ENCODE data around the gene MAST4.

MAST4 gene

DNA sequence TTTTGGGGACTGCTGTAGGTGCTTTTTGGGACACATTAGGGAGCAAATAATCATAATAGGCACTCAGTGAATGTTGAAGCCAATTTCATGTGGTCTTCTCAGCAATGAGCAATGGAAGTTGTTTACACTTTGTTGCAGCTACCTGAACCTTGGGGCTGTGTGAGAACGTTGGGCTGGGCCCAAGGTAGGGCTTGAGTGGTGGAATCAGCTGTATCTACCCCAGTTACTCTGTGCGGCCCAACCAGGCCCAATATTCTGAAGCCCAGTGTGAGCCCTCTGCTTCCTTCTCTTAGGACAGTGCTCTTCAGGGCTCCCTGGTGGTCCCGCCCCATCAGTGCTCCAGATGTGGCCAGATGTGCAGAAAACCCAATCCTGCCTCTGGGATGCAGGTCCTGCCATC lies 38.4 kb downstream of the MAST4 start:
- FAIRE-seq (no peak), DNase-seq (ENCODE audit: insufficient read length, low spot score) (no peak)
- TF ChIP-seq POU2F2 (IDR thresholded peaks at IDR 0.05; ENCODE audit: low read depth, low read length) (no peak), PAX5 (IDR thresholded peaks at IDR 0.05; ENCODE audit: insufficient read depth, low read length, severe bottlenecking) (no peak), TAF1 (IDR thresholded peaks at IDR 0.05; ENCODE audit: low read depth, low read length) (no peak), POLR2AphosphoS5 (IDR thresholded peaks at IDR 0.05; ENCODE audit: low read depth, low read length) (no peak), POLR2A (IDR thresholded peaks at IDR 0.05; ENCODE audit: low read depth, low read length) (no peak), SPI1 (IDR thresholded peaks at IDR 0.05; ENCODE audit: low read depth, low read length) (no peak)

DNA sequence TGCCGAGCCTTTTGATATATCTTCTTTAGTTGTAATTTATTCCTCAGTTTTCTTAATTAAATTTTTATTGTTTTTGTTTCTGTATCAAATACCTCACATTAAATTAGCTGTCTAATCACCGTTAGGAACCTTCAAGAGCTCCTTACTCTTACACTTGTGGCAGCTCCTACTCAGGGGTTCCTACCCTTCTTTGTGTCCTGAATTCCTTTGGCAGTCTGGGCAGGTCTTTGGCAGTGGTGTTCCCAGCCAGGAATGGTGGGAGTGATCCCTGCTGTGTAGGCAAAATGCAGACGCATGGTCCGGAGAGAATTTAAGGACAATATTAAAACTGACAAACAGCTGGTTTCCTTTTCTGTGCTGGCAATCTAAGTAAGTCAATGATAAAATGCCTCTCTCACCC lies 41.8 kb downstream of the MAST4 start:
- DNase-seq (ENCODE audit: insufficient read length, low spot score) (no peak), FAIRE-seq (no peak)
- TF ChIP-seq POLR2A (IDR thresholded peaks at IDR 0.05; ENCODE audit: low read depth, low read length), result no peak
- TF ChIP-seq POU2F2 (IDR thresholded peaks at IDR 0.05; ENCODE audit: low read depth, low read length), result no peak
- TF ChIP-seq POLR2AphosphoS5 (IDR thresholded peaks at IDR 0.05; ENCODE audit: low read depth, low read length), result no peak
- TF ChIP-seq TAF1 (IDR thresholded peaks at IDR 0.05; ENCODE audit: low read depth, low read length), result no peak
- no peak for TF ChIP-seq SPI1 (IDR thresholded peaks at IDR 0.05; ENCODE audit: low read depth, low read length)
- no peak for TF ChIP-seq PAX5 (IDR thresholded peaks at IDR 0.05; ENCODE audit: insufficient read depth, low read length, severe bottlenecking)

DNA sequence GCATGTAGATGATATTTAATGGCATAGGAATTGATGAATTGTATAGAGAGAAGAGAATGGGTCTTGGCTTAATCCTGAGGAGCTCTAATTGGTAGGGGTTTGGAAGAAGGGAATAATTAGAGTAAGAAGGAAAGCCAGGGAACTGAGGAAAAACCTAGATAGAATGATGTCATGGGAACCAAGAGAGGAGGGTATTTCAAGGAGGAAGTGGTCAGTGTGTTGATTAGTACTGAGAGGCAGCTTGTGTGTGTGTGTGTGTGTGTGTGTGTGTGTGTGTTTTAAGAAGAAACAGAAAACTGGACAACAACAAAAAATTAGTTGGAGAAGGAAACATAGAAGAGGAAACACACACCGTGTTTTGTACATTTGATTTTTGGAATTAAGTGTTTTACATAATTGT lies 42.8 kb downstream of the MAST4 start:
- DNase-seq (ENCODE audit: insufficient read length, low spot score) (no peak), FAIRE-seq (no peak)
- TF ChIP-seq POU2F2 (IDR thresholded peaks at IDR 0.05; ENCODE audit: low read depth, low read length), result no peak
- no peak for TF ChIP-seq POLR2A (IDR thresholded peaks at IDR 0.05; ENCODE audit: low read depth, low read length)
- peak; percentile 84 for TF ChIP-seq SPI1 (IDR thresholded peaks at IDR 0.05; ENCODE audit: low read depth, low read length)

- FAIRE-seq, result no peak
- TF ChIP-seq POLR2A (IDR thresholded peaks at IDR 0.05; ENCODE audit: low read depth, low read length) (no peak), TAF1 (IDR thresholded peaks at IDR 0.05; ENCODE audit: low read depth, low read length) (no peak), SPI1 (IDR thresholded peaks at IDR 0.05; ENCODE audit: low read depth, low read length) (no peak), POLR2AphosphoS5 (IDR thresholded peaks at IDR 0.05; ENCODE audit: low read depth, low read length) (no peak), POU2F2 (IDR thresholded peaks at IDR 0.05; ENCODE audit: low read depth, low read length) (no peak), PAX5 (IDR thresholded peaks at IDR 0.05; ENCODE audit: insufficient read depth, low read length, severe bottlenecking) (no peak)
Observed at GRCh38 chr5:66642538-66642937, 46.3 kb downstream of the MAST4 start.

GRCh38 chr5:66643387-66643786 lies 47.2 kb downstream of the MAST4 start:
- TF ChIP-seq TAF1 (IDR thresholded peaks at IDR 0.05; ENCODE audit: low read depth, low read length) (no peak), POU2F2 (IDR thresholded peaks at IDR 0.05; ENCODE audit: low read depth, low read length) (no peak), PAX5 (IDR thresholded peaks at IDR 0.05; ENCODE audit: insufficient read depth, low read length, severe bottlenecking) (no peak), POLR2AphosphoS5 (IDR thresholded peaks at IDR 0.05; ENCODE audit: low read depth, low read length) (no peak), SPI1 (IDR thresholded peaks at IDR 0.05; ENCODE audit: low read depth, low read length) (no peak), POLR2A (IDR thresholded peaks at IDR 0.05; ENCODE audit: low read depth, low read length) (no peak)
- FAIRE-seq, result no peak
- no peak for DNase-seq (ENCODE audit: insufficient read length, low spot score)

More at GRCh38 chr5:66642538-66642937, 46.3 kb downstream of the MAST4 start:
- DNase-seq (ENCODE audit: insufficient read length, low spot score), result no peak

GRCh38 chr5:66644111-66644510 lies 47.9 kb downstream of the MAST4 start:
- FAIRE-seq (no peak), DNase-seq (ENCODE audit: insufficient read length, low spot score) (no peak)
- TF ChIP-seq POLR2A (IDR thresholded peaks at IDR 0.05; ENCODE audit: low read depth, low read length) (no peak), PAX5 (IDR thresholded peaks at IDR 0.05; ENCODE audit: insufficient read depth, low read length, severe bottlenecking) (no peak), POLR2AphosphoS5 (IDR thresholded peaks at IDR 0.05; ENCODE audit: low read depth, low read length) (no peak), POU2F2 (IDR thresholded peaks at IDR 0.05; ENCODE audit: low read depth, low read length) (no peak), SPI1 (IDR thresholded peaks at IDR 0.05; ENCODE audit: low read depth, low read length) (no peak), TAF1 (IDR thresholded peaks at IDR 0.05; ENCODE audit: low read depth, low read length) (no peak)

GRCh38 chr5:66645039-66645438 lies 48.8 kb downstream of the MAST4 start:
- FAIRE-seq (no peak), DNase-seq (ENCODE audit: insufficient read length, low spot score) (no peak)
- TF ChIP-seq POU2F2 (IDR thresholded peaks at IDR 0.05; ENCODE audit: low read depth, low read length) (no peak), PAX5 (IDR thresholded peaks at IDR 0.05; ENCODE audit: insufficient read depth, low read length, severe bottlenecking) (no peak), SPI1 (IDR thresholded peaks at IDR 0.05; ENCODE audit: low read depth, low read length) (no peak)

DNA sequence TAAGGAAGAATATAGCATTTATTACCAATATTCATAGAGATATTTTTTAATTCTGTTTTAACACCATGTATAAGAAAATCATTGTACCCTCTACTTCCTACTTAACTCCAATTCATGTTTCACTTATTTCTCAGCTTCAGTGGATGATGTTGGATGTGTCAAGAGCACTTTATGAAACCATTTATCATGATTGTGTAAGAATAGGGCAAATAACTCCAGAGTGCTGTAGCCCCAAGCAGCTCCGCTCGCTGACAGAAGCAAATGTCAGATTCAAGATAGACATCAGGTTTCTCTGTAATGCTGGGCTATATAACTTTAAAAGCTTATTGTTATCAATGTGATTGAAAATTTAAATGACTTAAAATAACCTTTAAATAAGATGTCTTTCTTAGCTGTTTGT lies 50.4 kb downstream of the MAST4 start:
- no peak for DNase-seq (ENCODE audit: insufficient read length, low spot score)
- no peak for FAIRE-seq
- no peak for TF ChIP-seq SPI1 (IDR thresholded peaks at IDR 0.05; ENCODE audit: low read depth, low read length)
- TF ChIP-seq POU2F2 (IDR thresholded peaks at IDR 0.05; ENCODE audit: low read depth, low read length), result no peak

GRCh38 chr5:66647146-66647856 lies 51.1 kb downstream of the MAST4 start:
- FAIRE-seq, result no peak
- TF ChIP-seq POLR2AphosphoS5 (IDR thresholded peaks at IDR 0.05; ENCODE audit: low read depth, low read length) (no peak), POU2F2 (IDR thresholded peaks at IDR 0.05; ENCODE audit: low read depth, low read length) (no peak), SPI1 (IDR thresholded peaks at IDR 0.05; ENCODE audit: low read depth, low read length) (no peak), PAX5 (IDR thresholded peaks at IDR 0.05; ENCODE audit: insufficient read depth, low read length, severe bottlenecking) (no peak), POLR2A (IDR thresholded peaks at IDR 0.05; ENCODE audit: low read depth, low read length) (no peak), TAF1 (IDR thresholded peaks at IDR 0.05; ENCODE audit: low read depth, low read length) (no peak)
- DNase-seq (ENCODE audit: insufficient read length, low spot score), result no peak

DNA sequence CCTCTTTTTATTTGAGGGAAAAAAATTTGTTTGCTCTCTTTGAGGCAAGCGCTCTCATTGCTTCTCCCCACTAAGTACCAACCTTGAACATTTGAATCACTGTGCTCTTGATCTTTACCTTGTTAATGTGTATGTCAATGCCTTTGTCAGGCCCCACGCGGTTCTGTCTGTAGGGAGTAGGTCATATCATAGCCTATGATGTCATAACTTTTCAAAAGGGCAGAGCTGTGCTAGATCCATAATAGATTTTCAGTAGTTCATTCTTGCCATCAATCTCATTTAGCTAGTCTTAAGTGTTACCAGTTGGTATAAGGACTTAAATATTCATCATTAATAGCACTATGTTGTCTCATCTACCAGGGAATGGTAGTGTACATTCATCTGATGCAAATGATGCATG lies 56.6 kb downstream of the MAST4 start:
- TF ChIP-seq SPI1 (IDR thresholded peaks at IDR 0.05; ENCODE audit: low read depth, low read length) (no peak), POLR2A (IDR thresholded peaks at IDR 0.05; ENCODE audit: low read depth, low read length) (no peak), POU2F2 (IDR thresholded peaks at IDR 0.05; ENCODE audit: low read depth, low read length) (no peak), TAF1 (IDR thresholded peaks at IDR 0.05; ENCODE audit: low read depth, low read length) (no peak), PAX5 (IDR thresholded peaks at IDR 0.05; ENCODE audit: insufficient read depth, low read length, severe bottlenecking) (no peak), POLR2AphosphoS5 (IDR thresholded peaks at IDR 0.05; ENCODE audit: low read depth, low read length) (no peak)
- no peak for FAIRE-seq
- no peak for DNase-seq (ENCODE audit: insufficient read length, low spot score)

All from GM12891 (cell line).